Kidney capillary endothelial cell (primary cell): ENCODE data around the gene AGPS.
"Not testable (repeated sequence)": the region's sequence is repeated elsewhere in the genome, so short reads cannot be mapped to it uniquely, and the experiment has no call there.

Source experiments
- DNase-seq: peaks from one replicate; pipeline ENCODE4 v3.0.0-alpha.2; 2018; ENCODE audit warnings: low spot score

AGPS gene

DNA sequence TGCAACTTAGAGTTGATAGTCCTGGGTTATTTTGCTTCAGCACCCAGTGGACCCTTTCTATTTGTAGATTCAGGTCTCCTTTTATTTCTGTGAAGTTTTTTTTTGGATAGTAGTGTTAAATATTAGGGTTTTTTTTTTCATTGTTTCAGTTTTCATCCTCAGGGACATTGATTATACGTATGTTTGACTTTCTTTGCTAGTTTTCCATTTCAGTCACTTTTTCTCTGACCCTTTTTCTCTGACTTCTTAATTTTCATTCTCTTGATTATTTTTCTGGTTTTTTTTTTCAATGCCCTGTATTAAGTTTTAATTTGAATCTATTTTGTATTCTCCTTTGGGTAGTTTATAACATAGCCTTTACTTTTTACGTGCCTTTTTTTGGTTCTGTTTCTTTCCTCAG lies 79.4 kb downstream of the AGPS start:
- DNase-seq = no peak

DNA sequence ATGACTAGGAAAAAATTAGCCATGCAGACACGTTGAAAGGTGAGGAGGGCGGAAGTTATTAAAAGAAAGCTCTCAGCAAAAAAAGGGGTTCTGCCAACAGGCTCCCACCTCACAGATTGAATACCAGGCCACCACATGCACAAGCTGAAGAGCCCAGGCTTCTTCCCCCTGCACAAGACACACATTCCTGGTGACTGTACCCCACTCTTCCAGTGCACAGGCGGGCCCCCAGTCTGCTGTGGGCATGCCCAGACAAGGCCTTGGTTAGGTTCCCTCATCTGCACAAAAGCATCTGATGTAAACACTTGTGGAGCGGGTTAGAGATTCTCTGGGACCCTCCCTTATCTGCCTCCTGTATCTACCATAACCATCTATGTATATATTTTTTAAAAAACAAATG lies 81.7 kb downstream of the AGPS start:
- no peak for DNase-seq

DNA sequence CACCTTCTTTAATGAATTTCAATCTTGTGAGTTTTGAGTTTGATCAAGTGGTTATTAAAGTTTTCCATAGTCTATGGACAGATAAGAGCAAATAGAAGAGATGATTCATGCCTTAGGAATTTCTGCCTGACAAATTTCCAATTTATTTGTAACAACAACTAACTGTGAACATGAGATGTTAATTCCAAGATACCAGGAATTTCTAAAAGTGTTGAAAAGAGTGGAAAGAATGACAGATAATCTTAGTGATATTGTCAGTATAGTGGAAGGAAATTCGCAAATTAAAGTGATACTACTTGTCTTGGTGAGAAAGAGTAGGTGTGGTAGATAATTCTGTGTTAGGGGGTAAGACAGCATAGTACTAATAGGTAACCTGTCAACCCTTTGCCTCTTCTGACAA lies 82.4 kb downstream of the AGPS start:
- DNase-seq = peak; percentile 38

DNA sequence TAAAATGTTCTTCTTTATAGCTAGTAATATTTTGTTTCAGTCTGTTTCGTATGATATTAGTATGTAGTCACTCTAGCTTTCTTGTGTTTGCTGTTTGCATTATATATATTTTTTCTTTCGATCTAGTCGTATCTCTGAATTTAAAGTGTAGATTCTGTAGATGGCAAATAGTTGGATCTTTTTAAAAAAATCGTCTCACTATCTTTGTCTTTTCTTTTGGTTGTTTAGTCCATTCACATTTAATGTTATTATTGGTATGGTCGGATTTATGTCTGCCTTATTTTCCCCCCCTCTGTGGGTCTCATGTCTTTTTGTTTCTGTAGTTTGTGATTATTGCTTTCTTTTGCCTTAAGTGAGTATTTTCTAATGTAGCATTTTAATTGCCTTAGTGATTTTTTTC lies 84.3 kb downstream of the AGPS start:
- DNase-seq = no peak

DNA sequence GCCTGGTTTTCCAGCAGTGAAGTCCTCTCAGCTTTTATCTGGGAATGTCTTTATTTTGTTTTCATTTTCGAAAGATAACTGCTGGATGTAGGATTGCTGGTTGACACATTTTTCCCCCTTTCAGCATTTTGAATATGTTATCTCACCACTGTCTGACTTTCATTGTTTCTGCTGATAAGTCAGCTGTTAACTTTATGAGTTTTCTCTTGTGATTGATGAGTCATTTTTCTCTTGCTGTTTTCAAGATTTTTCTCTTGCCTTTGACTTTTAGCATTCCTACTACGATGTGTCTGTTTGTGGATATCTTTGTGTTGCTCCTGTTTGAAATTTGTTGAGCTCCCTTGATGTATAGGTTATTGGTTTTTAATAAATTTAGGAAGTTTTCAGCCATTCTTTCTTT lies 85.5 kb downstream of the AGPS start:
- DNase-seq = no peak

DNA sequence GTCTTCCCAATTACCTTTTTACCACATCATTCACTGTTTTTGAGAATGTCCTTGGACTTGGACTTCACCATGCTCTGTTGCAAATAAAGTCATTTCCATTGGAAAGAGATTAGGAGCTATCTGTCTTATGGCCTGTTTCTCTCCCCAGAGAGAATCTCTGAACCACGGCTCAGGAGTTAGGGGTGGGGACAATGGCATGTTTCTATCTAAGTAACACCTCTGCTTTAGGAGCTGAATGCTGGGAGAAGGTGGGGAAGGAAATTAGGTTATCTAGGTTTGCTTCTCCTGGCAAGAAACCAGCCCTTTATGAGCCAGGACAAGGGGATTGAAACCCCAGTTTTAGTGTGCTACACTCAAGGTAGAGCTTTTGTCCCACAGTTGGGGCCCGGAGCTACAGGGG lies 86.3 kb downstream of the AGPS start:
- no peak for DNase-seq

DNA sequence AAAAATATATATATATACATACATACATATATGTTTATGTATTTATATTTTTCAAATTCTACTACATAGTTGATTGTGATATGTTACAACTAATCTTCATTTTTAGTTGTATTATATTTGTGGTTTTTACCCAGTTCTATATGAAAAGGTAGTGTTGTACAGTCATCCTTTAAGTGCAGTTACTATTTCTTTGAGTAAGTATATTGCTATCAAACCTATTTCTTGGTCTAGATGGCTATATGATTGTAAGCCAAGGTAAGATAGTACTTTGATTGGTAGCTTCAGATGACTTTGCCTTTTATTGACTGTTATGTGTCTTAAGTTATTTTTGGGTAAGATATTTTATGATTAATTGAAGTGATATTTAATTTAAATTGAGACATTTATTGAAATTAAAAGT lies 89.6 kb downstream of the AGPS start:
- no peak for DNase-seq

DNA sequence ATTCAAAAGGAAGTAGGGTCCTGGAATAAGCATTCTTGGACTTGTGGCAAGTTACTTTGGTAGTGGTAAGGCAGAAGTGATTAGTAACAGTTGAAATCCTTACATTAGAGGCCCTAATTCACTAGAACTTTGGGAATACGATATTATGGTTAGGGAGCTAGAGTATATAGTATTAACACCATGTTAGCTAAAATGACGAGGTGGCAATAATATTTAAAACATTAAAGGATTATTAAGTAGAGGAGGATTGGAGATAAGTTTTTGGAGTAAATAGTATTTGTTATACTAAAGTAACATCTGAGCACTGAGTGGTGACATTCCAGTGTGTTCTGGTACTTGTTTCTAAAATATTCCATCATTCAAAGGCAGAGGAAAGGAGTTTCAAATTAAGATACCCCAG lies 91.0 kb downstream of the AGPS start:
- no peak for DNase-seq

DNA sequence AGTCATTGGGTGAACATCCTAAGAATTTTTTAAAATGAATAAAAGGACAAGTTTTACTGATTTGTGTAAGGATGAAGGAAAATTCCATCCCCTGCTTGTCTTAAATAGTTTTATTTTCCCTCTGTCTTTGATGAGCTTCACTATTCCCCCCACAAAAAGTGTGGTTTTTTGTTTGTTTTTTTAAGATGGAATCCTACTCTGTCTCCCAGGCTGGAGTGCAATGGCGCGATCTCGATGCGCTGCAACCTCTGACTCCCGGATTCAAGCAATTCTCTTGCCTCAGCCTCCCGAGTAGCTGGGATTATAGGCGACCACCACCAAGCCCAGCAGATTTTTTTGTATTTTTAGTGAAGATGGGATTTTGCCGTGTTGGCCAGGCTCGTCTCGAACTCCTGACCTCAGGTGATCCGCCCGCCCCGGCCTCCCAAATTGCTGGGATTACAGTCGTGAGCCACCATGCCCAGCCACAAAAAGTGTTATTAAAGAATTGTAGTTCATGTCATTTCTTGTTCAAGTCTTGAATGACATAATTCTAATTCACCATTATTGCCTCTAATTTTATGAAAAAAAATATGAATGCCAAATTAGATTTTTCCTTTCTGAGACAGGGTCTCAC lies 91.7 kb downstream of the AGPS start:
- DNase-seq = no peak

DNA sequence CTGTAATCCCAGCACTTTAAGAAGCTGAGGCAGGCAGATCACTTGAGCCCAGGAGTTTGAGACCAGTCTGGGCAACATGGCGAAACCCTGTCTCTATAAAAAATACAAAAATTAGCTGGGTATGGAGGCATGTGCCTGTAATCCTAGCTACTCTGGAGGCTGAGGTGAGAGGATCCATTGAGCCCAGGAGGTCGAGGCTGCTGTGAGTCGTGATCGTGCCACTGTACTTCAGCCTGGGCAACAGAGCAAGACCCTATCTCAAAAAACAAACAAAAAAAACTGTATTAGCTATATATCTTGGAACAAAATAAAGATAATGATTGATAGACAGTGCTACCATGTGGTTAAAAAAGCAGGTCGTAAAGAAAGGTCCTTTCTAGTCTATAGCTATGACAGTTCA lies 93.1 kb downstream of the AGPS start:
- DNase-seq = not testable (repeated sequence)

DNA sequence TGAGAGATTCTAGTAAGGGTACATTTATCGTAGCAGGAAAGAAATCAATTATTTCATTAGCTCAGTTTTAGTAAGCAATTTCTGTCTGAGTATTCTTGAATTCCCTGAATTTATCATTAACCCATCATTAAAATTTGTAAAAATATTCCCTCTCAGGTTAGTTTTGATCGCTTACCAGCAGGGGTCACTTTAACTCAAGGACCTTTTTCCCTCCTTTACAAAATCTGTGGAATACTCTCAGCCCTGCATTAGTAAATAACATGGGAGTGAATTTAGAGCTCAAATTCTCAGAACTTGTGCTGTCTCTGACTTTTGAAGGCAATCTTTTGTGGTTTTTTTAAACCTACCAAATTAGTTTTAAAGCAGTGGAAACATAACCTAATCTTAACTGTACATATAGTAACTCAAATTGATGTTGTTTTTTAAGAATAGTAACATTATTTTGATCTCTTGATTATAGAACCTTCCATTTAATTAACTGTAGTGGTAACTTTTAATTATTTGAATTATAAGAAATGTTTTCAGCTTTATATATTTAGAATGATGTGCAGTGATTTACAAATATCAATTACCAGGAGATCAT lies 97.2 kb downstream of the AGPS start:
- peak; percentile 42 for DNase-seq

DNA sequence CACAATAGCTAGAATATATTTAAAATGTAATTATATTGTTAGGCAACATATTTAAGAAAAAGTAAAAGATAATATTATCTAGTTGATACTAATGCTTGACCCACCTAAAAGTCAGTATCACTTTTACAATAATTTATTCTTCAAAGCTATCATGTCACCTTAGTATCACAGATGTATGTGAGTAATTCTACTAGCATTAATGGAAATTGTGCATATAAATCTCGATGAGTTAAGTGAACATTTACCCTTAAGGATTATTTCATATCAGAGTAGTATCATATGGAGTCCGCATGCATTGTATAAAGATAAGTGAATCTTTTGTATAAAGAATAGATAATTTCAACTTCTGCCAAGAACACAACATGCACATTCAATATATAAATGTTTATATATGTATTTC lies 103.4 kb downstream of the AGPS start:
- no peak for DNase-seq

DNA sequence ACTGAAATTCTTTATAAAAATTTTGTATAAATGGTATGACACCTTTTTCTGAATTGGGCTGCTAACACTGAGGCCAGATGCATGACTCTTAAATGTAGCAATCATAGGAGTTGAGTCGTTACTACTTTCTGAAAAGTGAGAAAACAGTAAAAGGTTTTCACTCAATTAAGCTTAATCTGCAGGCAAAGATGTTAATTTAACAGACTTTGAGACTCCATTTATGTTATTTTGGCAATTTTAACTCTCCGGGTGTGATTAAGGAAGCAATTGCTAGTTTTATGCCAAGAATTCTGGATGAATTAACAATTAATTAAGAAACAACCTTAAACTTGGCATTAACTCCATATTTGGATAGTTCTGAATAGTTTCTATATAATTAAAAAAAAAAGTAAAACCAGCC lies 104.3 kb downstream of the AGPS start:
- no peak for DNase-seq

DNA sequence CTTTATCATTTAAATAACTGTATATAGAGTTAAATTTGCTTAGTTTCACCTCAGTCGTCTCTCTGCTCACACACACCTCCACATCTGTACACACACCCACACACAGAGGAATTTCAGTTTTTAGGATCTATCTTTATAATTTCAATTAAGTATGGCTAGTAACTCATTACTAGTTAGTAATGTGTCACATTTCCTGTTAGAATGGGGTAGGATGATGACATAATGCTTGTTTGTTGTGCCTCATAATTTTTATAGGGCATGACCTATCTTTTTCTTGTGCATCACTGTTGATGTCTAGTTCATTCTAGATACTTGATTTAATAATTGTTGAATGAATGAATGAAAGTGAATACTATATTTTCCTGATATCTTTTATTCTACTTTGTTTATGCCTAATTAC lies 108.6 kb downstream of the AGPS start:
- DNase-seq = peak; percentile 31

DNA sequence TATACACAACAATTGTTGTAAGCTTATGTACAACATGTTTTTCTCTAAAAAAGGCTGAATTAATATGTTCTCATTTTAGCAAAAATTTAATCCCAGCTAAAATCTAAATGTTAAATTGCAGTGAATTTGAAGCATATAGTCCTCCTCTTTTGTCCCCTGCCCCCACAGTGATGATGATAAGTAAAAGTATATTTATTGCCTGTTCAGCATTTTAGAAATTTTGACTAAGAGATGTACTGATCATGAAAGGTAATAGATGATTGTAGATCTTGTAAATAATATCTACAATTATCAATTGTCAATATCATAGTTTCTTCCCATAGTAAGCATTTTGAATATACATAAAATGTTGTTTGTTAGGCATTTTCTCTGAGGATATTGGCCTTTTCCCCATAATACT lies 113.9 kb downstream of the AGPS start:
- no peak for DNase-seq

DNA sequence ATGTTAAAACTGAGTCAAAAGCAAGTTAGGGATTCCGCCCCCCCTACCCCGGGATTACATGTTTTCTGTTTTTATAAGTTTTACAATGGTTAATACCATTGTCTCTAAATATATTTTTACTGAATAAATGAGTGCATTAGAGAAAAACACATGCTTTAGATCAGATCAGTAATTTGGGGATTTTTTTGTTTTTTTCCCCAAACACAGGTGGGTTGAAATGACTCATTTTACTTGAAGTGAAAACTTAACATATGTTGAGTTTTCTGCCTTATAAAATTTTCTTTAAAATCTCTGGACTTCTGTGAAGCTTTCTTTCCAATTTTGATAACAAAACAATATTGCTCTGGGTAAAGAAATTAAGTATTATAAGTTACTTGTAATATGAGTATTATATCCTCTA lies 114.4 kb downstream of the AGPS start:
- no peak for DNase-seq

DNA sequence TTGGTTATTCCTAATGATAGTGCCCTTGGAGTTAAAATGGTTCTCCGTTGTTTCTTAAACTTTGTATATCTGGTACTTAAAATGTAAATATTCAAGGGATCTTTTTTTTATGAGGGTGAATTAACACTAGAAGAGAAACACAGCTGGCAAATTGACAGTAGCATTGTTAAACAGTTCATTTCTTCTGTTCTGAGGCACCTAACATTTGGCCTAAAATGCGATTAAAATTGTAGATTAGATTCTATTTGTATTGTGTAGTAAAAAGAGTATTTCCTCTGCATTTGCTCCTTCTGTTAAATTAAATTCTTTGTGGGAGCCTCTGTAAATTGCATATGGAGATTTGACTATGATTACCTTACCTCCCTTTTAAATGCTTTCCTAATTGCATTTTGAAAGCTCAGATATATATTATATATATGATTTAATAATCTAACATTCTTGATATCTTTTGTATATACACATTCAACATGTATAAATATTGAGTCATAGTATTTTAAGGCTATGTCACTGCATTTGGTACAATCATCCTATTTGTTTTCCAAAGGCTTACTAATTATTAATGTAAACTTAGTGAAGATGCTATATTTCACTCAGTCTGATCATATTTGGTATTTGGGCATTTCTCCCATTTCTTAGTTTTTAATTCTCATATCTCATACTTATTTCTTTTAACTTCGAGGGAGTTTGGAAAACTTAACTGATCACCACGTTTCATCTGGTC lies 124.4 kb downstream of the AGPS start:
- no peak for DNase-seq

DNA sequence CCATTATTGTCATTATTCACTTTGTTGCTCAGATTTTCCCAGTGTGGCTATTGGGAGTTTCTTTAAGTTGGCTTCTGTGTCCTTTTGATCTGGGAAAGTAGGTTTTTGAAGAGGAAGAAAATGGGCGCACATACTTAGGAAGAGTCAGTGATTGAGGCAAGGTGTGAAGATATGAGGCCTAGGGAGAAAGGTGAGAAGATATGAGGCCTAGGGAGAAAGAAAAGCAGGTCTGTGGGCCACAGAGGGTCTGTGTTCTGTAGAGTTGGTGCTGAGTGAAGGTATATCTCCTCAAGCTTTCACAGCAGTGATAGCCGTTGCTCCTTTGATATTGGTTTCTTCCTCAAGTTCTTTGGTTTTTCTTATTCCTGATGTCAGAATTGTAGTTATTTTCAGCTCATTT lies 126.2 kb downstream of the AGPS start:
- DNase-seq = no peak

DNA sequence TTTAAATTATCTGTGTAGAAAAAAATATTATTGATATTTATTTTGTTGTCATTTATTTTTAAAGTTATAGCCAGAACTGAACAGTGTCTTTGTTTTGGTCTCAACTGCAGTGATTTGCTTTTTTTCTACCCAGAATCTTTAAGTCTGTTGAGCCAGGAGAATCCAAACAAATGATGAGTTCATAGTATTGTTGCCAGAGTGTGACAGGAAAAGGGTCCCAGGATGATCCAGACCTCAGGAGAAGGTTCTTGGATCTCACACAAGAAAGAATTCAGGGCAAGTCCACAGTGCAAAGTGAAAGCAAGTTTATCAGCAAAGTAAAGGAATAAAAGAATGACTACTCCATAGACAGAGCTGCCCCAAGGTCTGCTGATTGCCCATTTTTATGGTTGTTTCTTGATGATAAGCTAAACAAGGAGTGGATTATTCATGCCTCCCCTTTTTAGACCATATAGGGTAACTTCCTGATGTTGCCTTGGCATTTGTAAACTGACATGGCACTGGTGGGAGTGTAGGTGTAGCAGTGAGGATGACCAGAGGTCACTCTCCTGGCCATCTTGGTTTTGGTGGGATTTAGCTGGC lies 127.1 kb downstream of the AGPS start:
- no peak for DNase-seq

DNA sequence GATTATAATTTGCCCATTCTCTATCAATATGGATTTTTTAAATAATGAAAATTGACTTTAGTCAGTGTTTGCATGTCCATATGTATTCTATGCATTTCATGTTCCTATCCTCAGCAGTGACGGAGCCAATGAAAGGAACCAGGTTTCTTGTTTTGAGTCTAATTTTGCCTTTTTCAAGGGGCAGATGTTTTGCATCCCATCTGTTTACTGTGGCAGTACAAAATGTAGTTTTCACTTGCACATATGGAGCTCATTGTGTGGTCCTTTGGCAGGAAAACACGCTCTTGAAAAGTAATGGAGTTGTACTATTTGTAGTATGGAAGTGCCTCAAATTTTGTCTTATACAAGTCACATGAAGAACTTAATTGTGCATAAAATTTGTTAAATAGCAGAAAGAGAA lies 127.8 kb downstream of the AGPS start:
- no peak for DNase-seq

DNA sequence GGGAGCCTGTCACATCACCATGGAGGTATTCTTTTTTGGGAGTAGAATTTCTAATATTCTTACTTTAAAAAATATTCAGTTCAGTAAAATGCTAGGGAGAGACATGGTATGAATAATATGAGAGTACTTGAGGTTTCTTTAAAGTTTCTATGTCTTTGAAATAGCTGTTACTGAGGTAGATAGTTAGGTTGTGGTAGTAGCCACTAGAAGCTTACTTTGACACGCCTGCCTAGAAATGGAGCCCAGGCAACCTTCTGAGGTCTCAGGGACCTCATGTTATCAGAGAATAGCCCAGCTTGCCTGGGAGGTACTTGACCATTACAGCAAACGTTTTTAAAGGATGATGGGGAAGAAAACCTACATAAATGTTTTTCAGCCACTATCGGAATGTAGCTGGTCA lies 131.2 kb downstream of the AGPS start:
- no peak for DNase-seq

DNA sequence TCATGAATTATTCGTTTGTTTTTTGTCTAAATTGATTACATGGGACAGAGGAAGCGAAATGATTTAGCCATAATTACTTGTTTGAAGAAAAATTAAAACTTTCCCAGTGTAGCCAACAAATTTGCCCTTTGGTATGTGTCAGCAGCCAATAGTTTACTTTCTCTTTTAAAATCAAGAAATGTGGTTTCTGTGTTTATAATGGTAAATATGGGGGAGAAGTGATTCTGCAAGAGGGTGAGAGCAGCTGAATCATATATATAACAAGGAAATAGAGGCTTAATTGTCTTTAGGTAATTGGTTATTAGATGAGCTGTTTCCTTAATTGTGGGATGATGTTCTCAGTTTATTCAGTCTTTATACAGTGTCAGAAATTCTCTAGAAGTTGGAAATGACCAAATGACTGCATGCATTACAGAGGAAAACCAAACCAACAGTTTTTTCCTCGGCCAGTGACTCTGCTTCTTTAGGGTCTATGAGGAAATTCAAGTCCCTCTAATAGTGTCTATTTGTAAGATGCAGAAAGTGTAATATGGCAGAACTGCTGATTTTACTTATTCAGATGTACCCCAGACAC lies 132.9 kb downstream of the AGPS start:
- DNase-seq = no peak

DNA sequence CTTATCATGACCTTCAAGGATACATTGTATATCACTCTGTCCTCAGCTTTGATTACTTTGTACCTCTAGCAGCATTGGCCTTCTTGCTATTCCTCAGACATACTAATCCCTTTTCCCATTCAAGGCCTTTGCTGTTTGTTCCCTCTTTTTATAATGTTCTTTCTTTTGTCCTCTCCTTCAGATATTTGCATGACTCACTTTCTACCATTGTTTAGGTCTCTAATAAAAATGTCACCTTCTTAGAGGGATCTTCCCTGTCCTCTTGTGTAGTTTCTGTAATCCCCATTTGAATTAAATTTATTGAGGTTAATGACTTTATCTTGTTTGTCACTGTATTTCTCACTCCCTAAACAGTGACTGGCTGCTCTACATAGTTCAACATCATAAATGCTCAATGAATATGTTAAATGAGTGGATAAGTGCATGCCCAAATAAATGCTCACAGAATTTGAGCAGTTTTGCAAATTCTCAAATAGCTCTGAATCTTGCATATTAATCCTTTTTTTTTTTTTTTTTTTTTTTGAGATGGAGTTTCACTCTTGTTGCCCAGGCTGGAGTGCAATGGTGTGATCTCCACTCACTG lies 135.9 kb downstream of the AGPS start:
- DNase-seq = no peak
